Stimulated activated CD8-positive, alpha-beta memory T cell treated with anti-CD3 and anti-CD28 coated beads, Interleukin-12 subunit alpha, Interleukin-12 subunit beta, amount 100 ng/mL, for 1 hour (primary cell): ENCODE results near the gene KCNK3.

Experiments used
- DNase-seq: peaks from one replicate; pipeline ENCODE4 v3.0.0-alpha.2; 2020; ENCODE audit warnings: low read depth

KCNK3 gene

DNA sequence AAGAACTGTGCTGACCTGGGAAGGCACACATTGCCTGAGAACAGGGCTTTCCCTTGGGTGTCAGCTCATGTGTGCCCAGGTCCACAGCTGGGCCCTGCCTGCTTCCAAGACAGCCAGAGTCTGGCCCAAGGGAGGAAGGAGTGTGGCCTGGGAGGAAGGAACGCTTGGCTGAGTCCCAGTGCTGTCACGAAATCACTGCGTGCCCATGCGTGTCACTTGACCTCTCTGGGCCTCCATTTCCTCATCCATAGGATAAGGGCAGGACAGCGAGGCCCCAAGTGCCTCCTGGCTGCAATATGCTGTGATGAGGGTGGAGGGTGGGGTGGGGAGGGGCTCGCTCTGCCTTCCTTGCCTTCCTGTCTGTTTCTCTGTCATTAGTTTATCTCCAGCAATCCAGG, 642 bp upstream of the KCNK3 start:
- no peak for DNase-seq

DNA sequence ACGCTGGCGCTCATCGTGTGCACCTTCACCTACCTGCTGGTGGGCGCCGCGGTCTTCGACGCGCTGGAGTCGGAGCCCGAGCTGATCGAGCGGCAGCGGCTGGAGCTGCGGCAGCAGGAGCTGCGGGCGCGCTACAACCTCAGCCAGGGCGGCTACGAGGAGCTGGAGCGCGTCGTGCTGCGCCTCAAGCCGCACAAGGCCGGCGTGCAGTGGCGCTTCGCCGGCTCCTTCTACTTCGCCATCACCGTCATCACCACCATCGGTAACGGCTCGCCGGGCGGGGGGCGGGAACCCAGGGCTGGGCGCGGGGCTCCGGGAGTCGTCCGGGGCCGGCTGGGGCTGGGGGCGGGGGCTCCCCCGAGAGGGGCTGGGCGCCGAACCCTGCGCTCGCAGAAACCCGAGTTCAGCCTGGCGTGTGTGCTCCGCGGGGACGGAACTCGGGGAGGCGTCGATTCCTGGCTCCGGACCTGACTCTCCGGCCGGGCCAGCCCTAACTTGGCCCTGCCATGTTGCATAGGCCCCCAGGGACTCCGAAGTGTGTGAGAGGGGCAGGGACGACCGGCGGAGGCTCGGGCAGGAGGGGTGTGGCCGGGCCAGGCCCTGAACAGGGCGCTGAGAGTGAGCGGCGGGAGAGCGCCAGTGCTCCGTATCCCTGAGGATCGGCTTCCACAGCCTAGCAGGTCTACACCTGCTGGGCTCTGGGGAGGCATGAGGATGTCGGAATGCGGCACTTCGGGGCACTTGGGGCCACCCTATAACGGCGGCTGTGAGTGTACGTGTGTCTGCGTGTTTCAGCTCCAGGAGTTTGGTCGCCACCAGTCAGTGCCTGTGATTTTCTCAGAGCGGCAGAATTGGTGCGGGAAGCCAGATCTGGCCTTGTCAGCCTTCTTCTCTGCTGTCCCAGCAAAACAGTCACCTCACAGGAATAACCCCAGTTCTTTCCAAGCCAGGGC, 651 bp downstream of the KCNK3 start:
- no peak for DNase-seq

DNA sequence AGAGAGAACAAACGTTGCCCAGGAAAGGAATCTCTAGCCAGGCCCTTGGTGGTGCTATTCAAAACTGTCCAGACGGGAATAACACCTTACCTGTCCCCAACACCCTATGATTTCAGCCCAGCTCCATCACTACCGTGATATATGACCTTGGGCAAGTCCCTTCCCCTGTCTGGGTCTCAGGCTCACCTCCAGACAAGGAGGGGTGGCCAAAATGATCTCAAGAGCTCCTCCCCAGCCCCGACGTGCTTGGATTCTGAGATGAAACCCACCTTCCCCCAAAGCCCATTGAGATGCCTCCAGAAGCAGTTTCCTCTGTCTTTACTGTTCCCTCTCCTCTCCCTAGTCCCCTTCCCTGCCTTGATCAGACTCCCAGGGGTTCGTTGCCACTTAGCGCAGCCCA, 1.5 kb downstream of the KCNK3 start:
- DNase-seq: no peak

DNA sequence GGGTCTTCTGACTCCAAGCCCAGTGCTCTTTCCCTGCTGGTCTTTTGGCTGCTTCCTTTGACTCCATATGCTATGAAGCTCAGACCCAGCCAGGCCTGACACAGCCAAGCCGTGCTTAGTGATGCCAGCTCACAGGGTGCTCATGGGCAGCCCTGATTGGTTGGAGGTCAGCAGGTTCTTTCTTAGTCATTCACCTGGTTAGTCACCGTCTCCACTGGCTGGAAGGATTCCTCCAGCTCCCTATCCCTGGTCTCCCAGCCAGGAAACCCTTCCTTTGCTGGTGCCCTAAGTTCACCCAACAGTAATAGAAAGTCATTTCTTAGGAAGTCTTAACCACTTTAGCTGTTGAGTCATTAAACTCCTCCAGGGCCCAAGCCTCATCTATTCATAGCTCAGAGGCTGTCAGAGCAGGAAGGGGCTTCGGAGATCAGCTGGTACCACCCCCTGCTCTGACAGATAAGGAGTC, 3.9 kb downstream of the KCNK3 start:
- no peak for DNase-seq

DNA sequence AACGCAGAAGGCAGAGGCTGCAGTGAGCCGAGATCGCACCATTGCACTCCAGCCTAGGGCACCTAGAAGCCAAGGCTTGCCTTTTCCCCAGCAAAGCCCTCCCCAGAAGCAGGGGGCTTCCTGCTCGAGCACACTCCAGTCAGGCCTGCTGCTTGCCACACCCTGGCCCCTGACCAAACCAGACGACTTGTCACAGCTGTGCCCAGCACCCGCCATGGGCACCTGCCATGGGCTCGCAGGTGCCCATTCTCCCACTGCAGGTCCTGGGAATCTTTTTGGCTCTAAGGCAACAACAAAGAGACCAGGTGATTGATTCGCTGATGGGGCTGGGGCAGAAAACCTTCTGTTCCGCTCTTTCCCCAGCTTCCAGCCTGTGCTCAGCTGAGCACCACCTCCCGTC, 4.9 kb downstream of the KCNK3 start:
- DNase-seq: no peak

DNA sequence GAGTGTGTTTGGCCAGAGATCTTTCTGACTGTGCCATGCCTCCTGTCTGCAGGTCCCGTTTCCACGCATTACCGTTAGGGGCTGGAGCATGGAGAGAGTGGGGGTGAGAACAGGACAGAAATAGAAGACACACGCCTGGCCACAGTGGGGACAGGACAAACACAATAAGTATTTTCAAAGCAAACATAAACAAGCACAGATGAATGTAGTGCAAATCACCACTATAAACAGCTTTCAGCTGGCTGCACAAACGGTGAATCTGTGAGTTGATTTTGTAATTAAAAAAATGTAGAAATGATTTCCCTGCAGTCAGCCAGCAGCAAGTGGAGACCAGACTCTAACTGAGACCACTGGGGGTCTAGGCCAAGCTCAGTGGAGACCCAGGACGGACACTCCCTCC, 6.8 kb downstream of the KCNK3 start:
- DNase-seq: no peak

DNA sequence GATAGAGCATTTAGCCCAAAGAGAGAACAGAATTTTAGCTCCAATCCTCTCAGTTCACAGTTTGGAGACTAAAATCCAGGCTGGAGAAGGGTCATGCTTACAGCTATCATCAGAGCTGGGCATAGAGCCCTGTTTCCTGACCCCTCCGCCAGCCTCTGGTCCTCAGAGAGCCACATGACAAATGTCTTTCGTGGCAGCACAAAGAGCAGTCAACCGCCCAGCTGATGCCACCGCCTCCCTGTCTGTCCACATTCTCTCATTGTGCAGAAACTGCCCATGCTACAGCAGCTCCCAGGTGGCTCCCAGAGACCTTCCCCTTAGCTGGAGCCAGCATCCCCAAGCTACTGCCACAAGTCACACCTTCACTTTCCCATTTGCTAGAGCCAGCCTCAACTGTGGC, 7.6 kb downstream of the KCNK3 start:
- DNase-seq: no peak

DNA sequence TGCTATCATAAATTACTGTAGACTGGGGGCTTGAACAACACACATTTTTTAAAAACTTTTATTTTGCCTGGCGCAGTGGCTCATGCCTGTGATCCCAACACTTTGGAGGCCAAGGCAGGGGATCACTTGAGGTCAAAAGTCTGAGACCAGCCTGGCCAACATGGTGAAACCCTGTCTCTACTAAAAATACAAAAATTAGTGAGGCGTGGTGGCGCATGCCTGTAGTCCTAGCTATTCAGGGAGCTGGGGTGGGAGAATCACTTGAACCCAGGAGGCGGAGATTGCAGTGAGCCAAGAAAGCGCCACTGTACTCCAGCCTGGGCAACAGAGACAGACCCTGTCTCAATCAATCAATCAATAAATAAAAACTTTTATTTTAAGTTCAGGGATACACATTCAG, 9.1 kb downstream of the KCNK3 start:
- no peak for DNase-seq

DNA sequence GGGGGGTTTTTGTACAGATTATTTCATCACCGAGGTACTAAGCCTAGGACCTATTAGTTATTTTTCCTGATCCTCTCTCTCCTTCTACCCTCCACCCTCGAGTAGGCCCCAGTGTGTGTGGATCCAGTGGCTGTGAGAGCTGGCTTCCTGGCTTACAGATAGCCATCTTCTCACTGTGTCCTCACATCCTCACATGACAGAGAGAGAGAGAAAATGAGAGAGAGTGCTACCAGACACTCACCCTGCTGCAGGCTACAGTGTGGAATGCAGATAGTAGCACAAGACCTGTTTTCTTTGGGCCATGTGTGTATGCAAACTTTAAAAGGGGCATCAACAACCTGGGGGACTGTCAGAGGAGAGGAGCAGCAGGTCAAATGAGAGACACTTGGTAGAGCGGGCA, 9.5 kb downstream of the KCNK3 start:
- no peak for DNase-seq

DNA sequence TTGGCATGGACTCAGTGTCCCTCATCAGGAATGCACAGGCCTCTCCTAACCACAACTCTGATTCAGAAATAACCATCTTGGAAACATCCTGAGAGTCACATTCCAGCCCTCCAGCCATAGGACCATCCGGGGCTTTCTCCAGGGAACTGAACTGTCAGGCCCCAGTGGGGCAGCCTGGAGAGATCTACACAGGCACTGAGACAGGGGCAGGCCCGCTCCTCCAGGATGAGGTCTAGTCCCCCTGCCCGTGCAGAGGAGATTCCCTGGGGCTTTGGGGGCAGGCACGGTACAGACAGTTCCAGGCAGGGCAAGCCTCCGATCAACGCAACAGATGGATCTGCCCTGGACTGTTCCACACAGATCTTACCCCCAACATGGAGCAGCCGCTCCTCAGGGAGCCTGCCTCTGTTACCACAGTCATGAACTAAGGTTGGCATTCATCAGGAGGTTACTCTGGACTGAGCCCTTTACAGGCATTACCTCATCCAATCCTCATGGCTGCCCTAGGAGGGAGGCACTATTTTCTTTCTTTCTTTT, 12.0 kb downstream of the KCNK3 start:
- DNase-seq: no peak

DNA sequence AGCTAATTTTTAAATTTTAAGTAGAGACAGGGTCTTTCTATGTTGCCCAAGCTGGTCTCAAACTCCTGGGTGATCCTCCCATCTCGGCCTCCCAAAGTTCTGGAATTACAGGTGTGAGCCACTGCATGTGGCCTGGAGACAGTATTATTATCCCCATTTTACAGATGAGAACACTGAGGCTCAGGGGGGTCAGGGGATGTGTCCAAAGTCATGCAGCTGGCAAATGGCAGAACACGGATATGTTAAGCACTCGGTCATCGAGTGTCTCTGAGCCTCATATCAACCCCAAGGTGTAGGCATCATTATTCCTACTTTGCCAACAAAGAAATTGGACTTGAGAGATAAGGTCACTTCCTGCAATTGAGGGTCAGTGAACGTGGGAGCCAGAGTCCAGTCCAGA, 12.6 kb downstream of the KCNK3 start:
- no peak for DNase-seq

DNA sequence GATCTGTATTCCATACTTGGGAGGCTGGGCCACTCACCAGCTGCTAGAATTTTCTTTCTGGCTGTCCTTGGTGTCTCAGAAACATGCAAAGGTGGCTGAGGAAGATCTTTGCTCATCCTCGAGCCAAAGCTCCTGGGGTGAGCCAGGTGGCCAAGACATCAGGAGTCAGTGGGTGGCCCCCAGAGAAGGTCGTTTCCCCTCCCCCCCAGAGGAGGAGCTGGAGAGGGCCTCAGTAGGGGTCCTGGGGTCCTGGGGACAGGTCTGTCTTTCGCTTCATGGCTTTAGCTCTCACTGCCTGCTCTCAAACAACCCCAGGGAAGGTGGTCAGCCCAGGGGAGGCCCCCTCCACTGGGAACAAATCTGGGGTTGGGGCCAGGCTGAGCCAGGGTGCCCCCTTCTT, 13.6 kb downstream of the KCNK3 start:
- no peak for DNase-seq

DNA sequence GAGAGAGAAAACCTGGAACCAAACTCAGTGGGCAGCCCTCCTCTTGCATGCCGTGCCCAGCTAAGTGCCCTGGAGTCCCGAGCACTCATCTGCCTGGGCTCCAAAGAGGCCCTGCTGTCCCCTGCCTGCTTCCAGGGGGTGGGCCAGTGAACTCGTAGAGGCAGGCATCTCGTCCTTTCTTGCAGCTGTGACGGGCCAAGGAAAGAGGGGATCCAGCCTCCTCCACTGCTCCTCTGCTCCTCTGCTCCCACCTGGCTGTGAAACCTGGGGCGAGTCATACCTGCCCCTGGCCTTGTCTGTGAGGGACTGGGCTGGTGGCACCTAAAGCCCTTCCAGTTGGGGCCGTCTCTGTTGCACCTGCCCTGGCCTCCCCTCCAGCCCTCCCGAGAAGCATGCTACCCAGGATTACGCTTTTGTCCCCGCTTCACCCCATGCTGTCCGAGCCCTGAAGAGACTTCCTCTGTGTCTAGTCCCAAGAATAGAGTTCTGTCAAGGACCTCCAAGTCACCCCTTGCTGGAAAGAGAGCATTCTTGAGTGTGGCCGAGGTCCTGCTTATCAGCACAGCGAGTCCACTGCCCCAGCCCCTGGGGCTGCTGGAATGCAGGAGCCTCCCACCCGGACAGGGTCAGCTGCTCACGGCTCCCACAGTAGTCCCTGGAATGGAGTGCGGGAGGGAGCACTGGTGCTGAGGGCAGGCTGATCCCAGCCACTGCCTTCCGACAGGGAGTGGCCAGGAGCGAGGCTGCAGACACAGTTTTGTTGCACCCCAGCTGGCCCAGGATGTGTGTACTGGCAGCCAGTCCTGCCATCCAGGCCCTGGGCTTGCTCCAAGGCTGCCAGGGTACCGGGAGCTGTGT, 14.3 kb downstream of the KCNK3 start:
- DNase-seq: no peak

DNA sequence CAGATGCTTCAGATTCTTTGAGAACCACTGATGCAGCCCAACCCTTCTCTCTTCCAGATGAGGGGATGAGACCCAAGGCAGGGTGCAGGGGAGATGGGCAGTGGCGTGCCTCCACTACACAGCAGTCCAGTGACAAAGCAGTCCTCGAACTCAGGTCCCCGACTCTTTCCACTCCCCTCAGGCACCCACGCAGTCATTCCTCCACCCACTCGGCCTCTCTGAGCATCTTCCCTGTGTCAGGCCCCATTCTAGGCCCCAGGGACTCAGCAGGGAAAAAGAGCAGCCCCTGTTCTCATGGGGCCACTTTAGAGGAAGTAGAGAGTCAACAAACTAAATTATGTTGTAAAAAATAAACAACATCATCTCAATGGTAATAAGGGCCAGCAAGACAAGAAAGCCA, 15.2 kb downstream of the KCNK3 start:
- no peak for DNase-seq

DNA sequence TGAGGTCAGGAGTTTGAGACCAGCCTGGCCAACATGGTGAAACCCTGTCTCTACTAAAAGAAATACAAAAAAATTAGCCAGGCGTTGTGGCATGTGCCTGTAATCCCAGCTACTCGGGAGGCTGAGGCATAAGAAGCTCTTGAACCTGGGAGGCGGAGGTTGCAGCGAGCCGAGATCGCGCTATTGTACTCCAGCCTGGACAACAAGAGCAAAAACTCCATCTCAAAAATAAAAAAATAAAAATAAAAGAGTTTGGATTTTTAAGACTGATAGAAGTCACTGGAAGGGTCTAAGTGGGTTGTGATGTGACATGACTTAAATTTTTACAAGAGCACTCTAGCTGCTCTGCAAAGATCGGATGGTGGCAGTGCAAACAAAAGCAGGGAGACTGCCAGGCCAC, 15.9 kb downstream of the KCNK3 start:
- DNase-seq: no peak

DNA sequence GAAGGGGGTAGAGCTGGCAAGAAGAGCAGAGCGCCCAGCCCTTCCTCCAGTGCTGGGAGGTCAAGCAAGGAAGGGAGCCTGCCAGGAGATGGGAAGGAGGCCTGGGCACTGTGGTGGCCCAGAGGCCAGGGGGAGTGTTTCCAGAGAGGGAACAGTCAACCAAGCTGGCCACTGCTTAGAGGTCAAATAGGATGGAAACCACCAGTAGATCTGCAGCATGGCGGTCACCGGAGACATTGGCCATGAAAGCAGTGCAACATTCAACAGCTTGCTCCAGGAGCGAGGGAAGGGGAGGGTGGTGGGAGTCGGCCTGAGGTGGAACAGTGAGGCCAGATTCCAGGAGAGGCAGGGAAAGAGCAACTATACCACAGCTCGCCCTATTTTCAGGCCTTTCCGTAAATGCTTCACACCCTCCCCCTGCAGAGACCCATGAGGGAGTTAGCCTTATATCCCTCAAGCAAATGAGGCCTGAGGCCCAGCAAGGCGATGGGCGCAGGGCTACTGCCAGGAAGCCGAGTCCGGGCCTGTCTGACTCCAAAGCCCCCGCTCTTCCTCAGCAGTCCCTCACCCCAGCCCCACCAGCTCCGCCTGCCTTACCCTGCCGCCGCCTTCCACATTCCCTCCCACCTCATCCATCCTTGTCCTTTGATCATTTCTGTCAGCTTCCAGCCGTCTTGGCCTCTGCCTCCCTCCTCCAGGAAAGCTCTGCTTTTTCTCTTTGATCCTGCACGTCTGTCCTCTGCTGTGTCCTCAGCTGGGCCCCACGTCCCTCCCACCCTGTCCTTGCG, 17.0 kb downstream of the KCNK3 start:
- no peak for DNase-seq

DNA sequence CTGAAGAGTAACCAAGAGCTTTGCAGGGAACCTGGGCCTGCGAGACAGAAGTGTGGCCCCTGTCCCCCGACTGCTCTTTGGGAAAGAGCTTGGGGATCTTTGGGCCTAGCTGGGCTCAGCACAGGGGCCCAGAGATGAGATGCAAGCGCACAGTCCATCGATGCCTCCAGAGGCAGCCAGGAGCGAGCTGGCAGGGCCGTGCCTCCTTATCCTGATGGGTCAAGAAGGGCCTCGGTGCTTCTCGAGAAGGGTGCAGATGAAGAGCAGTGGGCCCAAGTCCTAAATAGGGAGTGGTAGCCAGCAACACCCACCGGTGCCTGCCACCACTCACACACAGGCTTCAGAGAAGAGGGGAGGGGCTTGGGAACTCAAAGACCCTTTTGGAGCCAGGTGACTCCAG, 17.6 kb downstream of the KCNK3 start:
- no peak for DNase-seq

DNA sequence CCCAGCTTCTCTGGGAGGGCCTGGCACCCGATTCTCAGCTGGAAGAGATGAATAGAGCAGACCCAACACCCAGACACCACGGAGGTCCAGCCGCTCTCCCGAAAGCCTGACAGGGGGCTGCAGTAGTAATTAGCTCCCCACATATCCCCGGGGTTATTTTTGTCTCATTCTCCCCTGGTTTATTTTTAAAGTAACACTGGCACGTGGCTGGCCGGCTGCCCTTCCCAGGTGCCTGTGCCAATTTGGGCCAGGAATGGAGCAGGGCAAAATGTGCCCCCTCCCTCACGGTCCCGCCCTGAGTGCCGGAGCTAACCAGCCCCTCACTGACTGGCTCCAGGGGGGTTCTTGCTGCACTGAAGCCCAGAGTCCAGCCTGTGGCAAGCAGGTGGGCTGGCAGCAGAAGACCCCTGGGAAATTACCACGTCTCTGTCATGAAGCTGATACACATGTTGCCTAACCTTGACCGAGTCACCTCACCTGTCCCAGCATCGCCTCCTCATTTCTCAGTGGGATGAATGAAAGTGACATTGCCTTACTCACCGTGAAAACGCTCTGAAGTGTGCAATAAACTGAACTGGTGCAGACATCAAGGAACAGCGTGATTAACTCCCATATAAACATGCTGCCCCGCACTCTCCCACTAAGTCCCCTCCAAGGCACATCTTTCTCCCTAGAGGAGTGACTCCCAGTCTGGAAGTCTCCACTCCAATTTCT, 18.4 kb downstream of the KCNK3 start:
- DNase-seq: no peak

DNA sequence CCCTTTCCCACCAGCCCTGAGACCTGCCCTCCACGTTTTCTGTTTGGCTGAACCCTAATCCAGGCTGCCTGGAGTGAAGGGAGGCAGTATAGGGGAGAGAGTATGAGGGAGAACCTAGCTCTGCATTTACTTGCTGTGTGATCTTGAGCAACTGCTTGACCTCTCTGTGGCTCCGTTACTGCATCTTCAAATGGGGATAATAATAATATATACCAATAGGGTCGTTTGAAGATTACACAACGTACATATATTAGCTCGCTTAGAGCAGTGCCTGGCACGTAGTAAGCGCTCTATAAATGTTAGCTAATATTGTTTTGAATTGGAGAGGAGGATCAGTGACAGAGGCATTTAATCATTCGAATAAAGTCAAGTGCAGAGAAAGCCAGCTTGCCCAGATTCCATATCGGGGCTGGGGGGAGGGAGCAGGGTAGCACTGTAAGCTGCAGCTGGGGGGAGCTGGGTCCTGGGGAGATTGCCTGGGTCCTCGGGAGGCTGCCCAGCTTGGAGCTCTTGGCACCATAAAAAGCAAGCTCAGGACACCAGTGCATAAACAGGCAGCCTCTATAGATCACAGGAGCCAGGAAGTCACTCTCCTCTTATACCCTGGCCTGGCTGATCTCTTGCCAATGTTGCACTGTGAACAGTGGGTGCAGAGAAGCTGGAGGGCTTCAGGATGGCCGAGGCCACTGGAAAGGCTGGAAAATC, 19.1 kb downstream of the KCNK3 start:
- no peak for DNase-seq
